ENCODE results near the gene STAT4. TPM values are rescaled to one million over a fixed set of nuclear protein-coding genes. Genes with fewer than 3 reads are reported as not detected.

The STAT4 gene
- total RNA-seq, 1 experiment from 2014 or later, result 0.44 TPM

- TF ChIP-seq SMAD4 (CRISPR knock-in tag; IDR thresholded peaks at IDR 0.05) (peak; percentile 71; the same call in 1 of the 2 replicates), ESRRA (CRISPR knock-in tag; IDR thresholded peaks at IDR 0.05; ENCODE audit: borderline replicate concordance) (peak; percentile 84; the same call in 1 of the 2 replicates), ARID4B (CRISPR knock-in tag; IDR thresholded peaks at IDR 0.05; ENCODE audit: borderline replicate concordance) (peak; percentile 98), FOXP1 (CRISPR knock-in tag; IDR thresholded peaks at IDR 0.05; ENCODE audit: borderline replicate concordance) (peak; percentile 98), TEAD4 (CRISPR knock-in tag; IDR thresholded peaks at IDR 0.05) (0 out of 2 replicates have a peak, but pooled peaks have one; percentile 85), ZNF532 (CRISPR knock-in tag; IDR thresholded peaks at IDR 0.05; ENCODE audit: borderline replicate concordance) (no peak), MYBL2 (CRISPR knock-in tag; IDR thresholded peaks at IDR 0.05) (peak; percentile 99), AR (CRISPR knock-in tag; IDR thresholded peaks at IDR 0.05) (no peak), ZNF138 (CRISPR knock-in tag; conservative IDR thresholded peaks at IDR 0.05) (peak; percentile 97), TEAD1 (CRISPR knock-in tag; IDR thresholded peaks at IDR 0.05) (peak; percentile 97), GABPB1 (CRISPR knock-in tag; IDR thresholded peaks at IDR 0.05) (peak; percentile 97), ATF6 (CRISPR knock-in tag; IDR thresholded peaks at IDR 0.05) (no peak), MXD4 (CRISPR knock-in tag; IDR thresholded peaks at IDR 0.05; ENCODE audit: borderline replicate concordance) (no peak), HMGA2 (CRISPR knock-in tag; IDR thresholded peaks at IDR 0.05) (no peak), SOX15 (CRISPR knock-in tag; IDR thresholded peaks at IDR 0.05) (no peak), ZNF423 (CRISPR knock-in tag; IDR thresholded peaks at IDR 0.05) (no peak), IRF2 (CRISPR knock-in tag; IDR thresholded peaks at IDR 0.05; ENCODE audit: borderline replicate concordance, low read depth) (no peak), ATF1 (CRISPR knock-in tag; IDR thresholded peaks at IDR 0.05) (peak; percentile 85; the same call in 1 of the 2 replicates), RORB (CRISPR knock-in tag; IDR thresholded peaks at IDR 0.05) (no peak), JAZF1 (CRISPR knock-in tag; IDR thresholded peaks at IDR 0.05) (no peak), NR3C1 (CRISPR knock-in tag; conservative IDR thresholded peaks at IDR 0.05; ENCODE audit: low read depth) (no peak; the same call in 1 of the 2 replicates)
- TF ChIP-seq, protein P1, sequence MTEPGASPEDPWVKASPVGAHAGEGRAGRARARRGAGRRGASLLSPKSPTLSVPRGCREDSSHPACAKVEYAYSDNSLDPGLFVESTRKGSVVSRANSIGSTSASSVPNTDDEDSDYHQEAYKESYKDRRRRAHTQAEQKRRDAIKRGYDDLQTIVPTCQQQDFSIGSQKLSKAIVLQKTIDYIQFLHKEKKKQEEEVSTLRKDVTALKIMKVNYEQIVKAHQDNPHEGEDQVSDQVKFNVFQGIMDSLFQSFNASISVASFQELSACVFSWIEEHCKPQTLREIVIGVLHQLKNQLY (CRISPR knock-in tag; IDR thresholded peaks at IDR 0.05), result peak; percentile 78; the same call in 1 of the 2 replicates
- TF ChIP-seq, protein P2, sequence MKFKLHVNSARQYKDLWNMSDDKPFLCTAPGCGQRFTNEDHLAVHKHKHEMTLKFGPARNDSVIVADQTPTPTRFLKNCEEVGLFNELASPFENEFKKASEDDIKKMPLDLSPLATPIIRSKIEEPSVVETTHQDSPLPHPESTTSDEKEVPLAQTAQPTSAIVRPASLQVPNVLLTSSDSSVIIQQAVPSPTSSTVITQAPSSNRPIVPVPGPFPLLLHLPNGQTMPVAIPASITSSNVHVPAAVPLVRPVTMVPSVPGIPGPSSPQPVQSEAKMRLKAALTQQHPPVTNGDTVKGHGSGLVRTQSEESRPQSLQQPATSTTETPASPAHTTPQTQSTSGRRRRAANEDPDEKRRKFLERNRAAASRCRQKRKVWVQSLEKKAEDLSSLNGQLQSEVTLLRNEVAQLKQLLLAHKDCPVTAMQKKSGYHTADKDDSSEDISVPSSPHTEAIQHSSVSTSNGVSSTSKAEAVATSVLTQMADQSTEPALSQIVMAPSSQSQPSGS (CRISPR knock-in tag; IDR thresholded peaks at IDR 0.05; ENCODE audit: borderline replicate concordance, low read depth), result 0 out of 2 replicates have a peak, but pooled peaks have one; percentile 8
Measured at GRCh38 chr2:191020221-191020741, 130.5 kb downstream of the STAT4 start (continued).
